H9 (cell line): ENCODE measurements around the gene UBL4A. TPM values are rescaled to one million over a fixed set of nuclear protein-coding genes. Genes with fewer than 3 reads are reported as not detected.

Experiments
- DNase-seq: peaks from one replicate; pipeline ENCODE4 v3.0.0-alpha.2; 2017
- H2AFZ ChIP-seq: one replicate; pipeline ENCODE4 v1.6.1; 2013; ENCODE audit warnings: mild to moderate bottlenecking, low read length, control low read depth, moderate library complexity
- H2AK5ac ChIP-seq: 2 replicates; pipeline ENCODE4 v1.6.1; 2013; ENCODE audit warnings: low read length, control low read depth, mixed read lengths; ENCODE audit not compliant: insufficient read length
- H2BK120ac ChIP-seq: one replicate; pipeline ENCODE4 v1.6.1; 2013; ENCODE audit warnings: low read depth, mild to moderate bottlenecking, low read length, control low read depth, inconsistent platforms; ENCODE audit not compliant: poor library complexity, severe bottlenecking
- H2BK12ac ChIP-seq: 2 replicates; pipeline ENCODE4 v1.6.1; 2013; ENCODE audit warnings: low read length, control low read depth, mixed read lengths, low read depth; ENCODE audit not compliant: insufficient read length
- H2BK15ac ChIP-seq: 2 replicates; pipeline ENCODE4 v1.6.1; 2013; ENCODE audit warnings: low read depth, low read length, control low read depth
- H2BK20ac ChIP-seq: one replicate; pipeline ENCODE4 v1.6.1; 2013; ENCODE audit warnings: low read depth, mild to moderate bottlenecking, low read length, control low read depth, inconsistent platforms; ENCODE audit not compliant: poor library complexity, severe bottlenecking
- H2BK5ac ChIP-seq: 2 replicates; pipeline ENCODE4 v1.6.1; 2013; ENCODE audit warnings: low read length, control low read depth, mixed read lengths; ENCODE audit not compliant: insufficient read length
- H3K14ac ChIP-seq: 2 replicates; pipeline ENCODE4 v1.6.1; 2013; ENCODE audit warnings: low read length, control low read depth; ENCODE audit not compliant: insufficient read depth
- H3K18ac ChIP-seq: 2 replicates; pipeline ENCODE4 v1.6.1; 2013; ENCODE audit warnings: low read depth, mild to moderate bottlenecking, mixed read lengths, low read length, control low read depth; ENCODE audit not compliant: insufficient read length
- H3K23ac ChIP-seq: 2 replicates; pipeline ENCODE4 v1.6.1; 2013; ENCODE audit warnings: low read length, control low read depth, mixed read lengths, low read depth; ENCODE audit not compliant: insufficient read length
- H3K23me2 ChIP-seq: 2 replicates; pipeline ENCODE4 v1.6.1; 2013; ENCODE audit warnings: low read depth, mild to moderate bottlenecking, mixed read lengths, low read length, control low read depth; ENCODE audit not compliant: insufficient read length, poor library complexity, severe bottlenecking
- H3K27ac ChIP-seq: 2 replicates; pipeline ENCODE4 v1.5.1; 2013; ENCODE audit warnings: low read length, control low read depth, mixed read lengths, low read depth; ENCODE audit not compliant: insufficient read length
- H3K27me3 ChIP-seq: 2 replicates; pipeline ENCODE4 v1.6.1; 2013; ENCODE audit warnings: low read length, control low read depth, inconsistent platforms; ENCODE audit not compliant: insufficient read depth
- H3K4ac ChIP-seq: 2 replicates; pipeline ENCODE4 v1.6.1; 2013; ENCODE audit warnings: low read depth, mild to moderate bottlenecking, control low read depth, inconsistent platforms, low read length, moderate library complexity
- H3K4me1 ChIP-seq: 2 replicates; pipeline ENCODE4 v1.6.1; 2013; ENCODE audit warnings: low read length, control low read depth, inconsistent platforms; ENCODE audit not compliant: insufficient read depth
- H3K4me2 ChIP-seq: 2 replicates; pipeline ENCODE4 v1.6.1; 2013; ENCODE audit warnings: low read length, control low read depth, mixed read lengths; ENCODE audit not compliant: insufficient read length, insufficient read depth
- H3K56ac ChIP-seq: 2 replicates; pipeline ENCODE4 v1.6.1; 2013; ENCODE audit warnings: low read depth, mild to moderate bottlenecking, mixed read lengths, low read length, control low read depth; ENCODE audit not compliant: insufficient read length
- H3K79me1 ChIP-seq: 2 replicates; pipeline ENCODE4 v1.6.1; 2013; ENCODE audit warnings: low read depth, mild to moderate bottlenecking, moderate library complexity, low read length, control low read depth, inconsistent platforms; ENCODE audit not compliant: insufficient read depth, poor library complexity, severe bottlenecking
- H3K79me2 ChIP-seq: 2 replicates; pipeline ENCODE4 v1.6.1; 2013; ENCODE audit warnings: low read length, control low read depth, inconsistent platforms; ENCODE audit not compliant: insufficient read depth
- H3K9ac ChIP-seq: 2 replicates; pipeline ENCODE4 v1.6.1; 2013; ENCODE audit warnings: low read length, control low read depth, mixed read lengths; ENCODE audit not compliant: insufficient read length; ENCODE audit errors: extremely low read depth
- H3K9me3 ChIP-seq: one replicate; pipeline ENCODE4 v1.6.1; 2013; ENCODE audit warnings: low read depth, low read length, inconsistent platforms; ENCODE audit not compliant: control insufficient read depth
- H3T11ph ChIP-seq: one replicate; pipeline ENCODE4 v1.6.1; 2013; ENCODE audit warnings: mild to moderate bottlenecking, low read length, control low read depth, inconsistent platforms
- H4K20me1 ChIP-seq: one replicate; pipeline ENCODE4 v1.6.1; 2013; ENCODE audit not compliant: control insufficient read depth, insufficient read length, insufficient read depth
- H4K5ac ChIP-seq: 2 replicates; pipeline ENCODE4 v1.6.1; 2013; ENCODE audit warnings: low read depth, mild to moderate bottlenecking, mixed read lengths, low read length, control low read depth; ENCODE audit not compliant: insufficient read length
- H4K8ac ChIP-seq: replicated peaks from 2 replicates; pipeline ENCODE4 v1.6.1; 2013; ENCODE audit warnings: low read length, control low read depth, mixed read lengths, low read depth; ENCODE audit not compliant: insufficient read length
- H4K91ac ChIP-seq: 2 replicates; pipeline ENCODE4 v1.6.1; 2013; ENCODE audit warnings: low read depth, mild to moderate bottlenecking, moderate library complexity, mixed read lengths, low read length, control low read depth; ENCODE audit not compliant: insufficient read length
- H3K27ac Mint-ChIP-seq, 3 experiments: 2 replicates in 2 of 3; 3 replicates in 1 of 3; pipeline ENCODE4 v1.8.0; 2020 to 2021; ENCODE audit warnings: mixed read lengths in 3 of 3, mild to moderate bottlenecking in 1 of 3, moderate library complexity in 1 of 3
- H3K27me3 Mint-ChIP-seq: 2 replicates; pipeline ENCODE4 v1.8.0; 2021; ENCODE audit warnings: low read depth, mild to moderate bottlenecking, moderate library complexity, mixed read lengths
- H3K36me3 Mint-ChIP-seq, 3 experiments: 2 replicates in 2 of 3; 3 replicates in 1 of 3; pipeline ENCODE4 v1.8.0; 2020 to 2021; ENCODE audit warnings: low read depth in 3 of 3, mixed read lengths in 3 of 3; ENCODE audit not compliant: insufficient read depth in 1 of 3
- H3K4me1 Mint-ChIP-seq, 2 experiments: 2 replicates each; pipeline ENCODE4 v1.8.0; 2020; ENCODE audit warnings: mixed read lengths in 2 of 2
- H3K4me3 Mint-ChIP-seq, 2 experiments: 2 replicates in 1 of 2; 3 replicates in 1 of 2; pipeline ENCODE4 v1.8.0; 2020 to 2021; ENCODE audit warnings: mild to moderate bottlenecking in 2 of 2, mixed read lengths in 2 of 2, moderate library complexity in 1 of 2
- H3K9me3 Mint-ChIP-seq, 2 experiments: 2 replicates in 1 of 2; 3 replicates in 1 of 2; pipeline ENCODE4 v1.8.0; 2020; ENCODE audit warnings: mild to moderate bottlenecking in 2 of 2, mixed read lengths in 2 of 2, moderate library complexity in 1 of 2
- CTCF ChIP-seq: fragments of 200-600 bp; sonication (generic); conservative IDR thresholded peaks from 3 replicates; pipeline ENCODE4 v1.8.0; 2021; ENCODE audit warnings: antibody characterized with exemption, mild to moderate bottlenecking
- WGBS: extraction: QIAGEN DNeasy Blood & Tissue Kit; methylation state at CpG from one replicate; pipeline ENCODE4 v1.1.7; 2013; ENCODE audit warnings: missing lambda C conversion rate, low lambda C conversion rate, mixed read lengths; ENCODE audit not compliant: insufficient read length; ENCODE audit errors: extremely low coverage; 5-methylcytosine and 5-hydroxymethylcytosine counted together
- microRNA-seq: library from miRNA; unstranded; fragments of <30 nt; microRNA quantifications from one replicate; pipeline ENCODE4, GENCODE V29; 2020; ENCODE audit warnings: borderline microRNAs expressed
- total RNA-seq: library from RNA; stranded (reverse); gene quantifications from 2 replicates; pipeline ENCODE4 v1.2.1, GENCODE V29; 2021

UBL4A gene
- total RNA-seq, 1 experiment from 2014 or later: 30.9 TPM

GRCh38 chrX:154434394-154435168 lies 51.8 kb downstream of the UBL4A start:
- Histone ChIP-seq H2BK120ac (no peak overlapping the region), H3K27me3 (no peaks in the 10 kb centered on the region), H3K9me3 (peaks cover 32% of the 10 kb centered on the region), H3K14ac (no peak overlapping the region), H3K23ac (no peak overlapping the region), H2BK20ac (no peak overlapping the region), H3T11ph (no peak overlapping the region), H3K9ac (no peak overlapping the region), H4K91ac (no peak overlapping the region), H3K56ac (no peak overlapping the region), H3K18ac (no peak overlapping the region), H2BK12ac (no peak overlapping the region), H3K23me2 (peaks cover 7% of the 10 kb centered on the region), H3K79me2 (peaks cover 2% of the 10 kb centered on the region; the same call in 1 of the 2 replicates), H4K20me1 (no peaks in the 10 kb centered on the region), H4K5ac (no peak overlapping the region), H3K4me2 (no peak overlapping the region), H2BK5ac (no peak overlapping the region), H2AK5ac (no peak overlapping the region), H2BK15ac (no peak overlapping the region), H2AFZ (no peak overlapping the region), H4K8ac (no peak overlapping the region), H3K4me1 (no peaks in the 10 kb centered on the region), H3K4ac (no peak overlapping the region), H3K27ac (no peak overlapping the region), H3K79me1 (no peaks in the 10 kb centered on the region)
- Mint-ChIP-seq H3K4me1 (peaks cover 8 to 19% of the 10 kb centered on the region in 2 experiments), H3K27ac (no peak overlapping the region), H3K36me3 (peaks cover 21 to 56% (median 52%) of the 10 kb centered on the region in 3 experiments), H3K9me3 (peaks cover 70 to 86% of the 10 kb centered on the region in 2 experiments), H3K27me3 (no peaks in the 10 kb centered on the region), H3K4me3 (no peak overlapping the region)
- no peak for TF ChIP-seq CTCF
- no peak for DNase-seq
- WGBS: no CpG with 5 or more reads among the region's 7 CpGs

Small RNAs within 50 kb of the gene (microRNA-seq; reads per million reads assigned to microRNA genes)
- gene MIR6858: not detected

Other genes starting within 250 kb of the UBL4A start
- gene OPN1MW3, start 229.0 kb downstream of the UBL4A start, total RNA-seq: not detected in 2 replicates
- gene TEX28, start 191.5 kb downstream of the UBL4A start, total RNA-seq: not detected in 2 replicates
- gene TKTL1, start 190.8 kb downstream of the UBL4A start, total RNA-seq: not detected in 2 replicates
- 946 and 957 TPM in 2 replicates for gene FLNA, start 112.0 kb downstream of the UBL4A start, total RNA-seq
- 113 and 115 TPM in 2 replicates for gene EMD, start 107.3 kb downstream of the UBL4A start, total RNA-seq
- 2,110 and 2,124 TPM in 2 replicates for gene RPL10, start 88.2 kb downstream of the UBL4A start, total RNA-seq
- 14.2 and 14.5 TPM in 2 replicates for gene DNASE1L1, start 77.4 kb downstream of the UBL4A start, total RNA-seq
- gene TAFAZZIN, start 75.1 kb downstream of the UBL4A start, total RNA-seq: 24.7 and 25.5 TPM in 2 replicates
- 45.6 and 49.2 TPM in 2 replicates for gene ATP6AP1, start 57.9 kb downstream of the UBL4A start, total RNA-seq
- 111 and 112 TPM in 2 replicates for gene GDI1, start 49.5 kb downstream of the UBL4A start, total RNA-seq
- 56.7 and 57.4 TPM in 2 replicates for gene FAM50A, start 42.5 kb downstream of the UBL4A start, total RNA-seq
- 36.3 and 45.5 TPM in 2 replicates for gene PLXNA3, start 28.3 kb downstream of the UBL4A start, total RNA-seq
- gene LAGE3, start 7.3 kb downstream of the UBL4A start, total RNA-seq: 32.1 and 32.5 TPM in 2 replicates
- gene SLC10A3, start 4.0 kb upstream of the UBL4A start, total RNA-seq: 8.8 and 9.4 TPM in 2 replicates
- gene FAM3A, start 29.6 kb upstream of the UBL4A start, total RNA-seq: 21.0 and 22.8 TPM in 2 replicates
- gene G6PD, start 60.2 kb upstream of the UBL4A start, total RNA-seq: 68.7 and 70.5 TPM in 2 replicates
- 16.2 and 17.8 TPM in 2 replicates for gene IKBKG, start 61.0 kb upstream of the UBL4A start, total RNA-seq
- not detected in 2 replicates for gene CTAG1A, start 98.5 kb upstream of the UBL4A start, total RNA-seq
- gene CTAG1B, start 132.7 kb upstream of the UBL4A start, total RNA-seq: not detected in 2 replicates
- gene CTAG2, start 167.0 kb upstream of the UBL4A start, total RNA-seq: not detected in 2 replicates